Psoas muscle (tissue), 8 donors: ENCODE data around the gene CCDC124. TPM values are rescaled to one million over a fixed set of nuclear protein-coding genes. Genes with fewer than 3 reads are reported as not detected.

ENCODE experiments used
- ATAC-seq, 4 donors: fragments of 200-7000 bp; cut with Tn5 transposase; one replicate each; pipeline ENCODE4 v1.9.1; 2020; ENCODE audit warnings: moderate library complexity in 3 of 4, mild to moderate bottlenecking in 2 of 4
- DNase-seq, 2 donors: peaks; one replicate each; pipeline ENCODE4 v3.0.0-alpha.2; 2020
- H3K27ac ChIP-seq: fragments of 200-600 bp; one replicate; pipeline ENCODE4 v1.8.0; 2022
- H3K27me3 ChIP-seq, 3 donors: fragments of 200-600 bp in 1 of 3; one replicate each; pipeline versions ENCODE4 v1.6.1 to v1.8.0; 2013 to 2022; ENCODE audit warnings: low read length in 2 of 3, mild to moderate bottlenecking in 2 of 3, moderate library complexity in 1 of 3; ENCODE audit not compliant: insufficient read depth in 3 of 3
- H3K36me3 ChIP-seq, 2 donors: fragments of 200-600 bp in 1 of 2; one replicate each; pipeline versions ENCODE4 v1.6.1 to v1.8.0; 2013 to 2022; ENCODE audit warnings: low read depth in 1 of 2, mild to moderate bottlenecking in 1 of 2, moderate library complexity in 1 of 2; ENCODE audit not compliant: insufficient read depth in 1 of 2
- H3K4me1 ChIP-seq: fragments of 200-600 bp; one replicate; pipeline ENCODE4 v1.8.0; 2022
- H3K4me3 ChIP-seq: fragments of 200-600 bp; one replicate; pipeline ENCODE4 v1.8.0; 2022; ENCODE audit warnings: mild to moderate bottlenecking
- H3K9me3 ChIP-seq: fragments of 200-600 bp; one replicate; pipeline ENCODE4 v1.8.0; 2022
- WGBS, 3 donors: extraction: QIAGEN DNeasy Blood & Tissue Kit; methylation state at CpG; one replicate each; pipeline versions ENCODE4 v1.1.6 to v1.1.7; 2013; 5-methylcytosine and 5-hydroxymethylcytosine counted together
- intact Hi-C, 2 donors: fragments of 100-400 bp; cut with DNase I; formaldehyde crosslinking; loops; one replicate each; pipeline versions ENCODE4 v1.11.0 to v1.14.2; 2022
- polyA plus RNA-seq, 3 donors: library from polyadenylated mRNA; stranded (reverse); fragments of 200-250 nt; gene quantifications; one replicate each; pipeline ENCODE4 v1.2.3, GENCODE V29; 2013
- total RNA-seq, 4 donors: library from RNA; stranded (reverse); fragmentation: NEBNext Ultra II Directional in 2 of 4; extraction: Animal tissue kit (Norgen Biotek cat#: 25700) in 2 of 4; gene quantifications; one replicate each; pipeline versions ENCODE4 v1.2.1 to v1.2.4, GENCODE V29; 2021 to 2023
- TF ChIP-seq, protein P1 (sequence below): fragments of 200-600 bp; IDR thresholded peaks from one replicate; pipeline ENCODE4 v1.8.0; 2022; ENCODE audit warnings: antibody characterized with exemption
- donor health status: healthy with polysubstance abuse.
- donor health status: DM: no; HTN: no; CAD: no; lungs with moderate emphysema.
- donor health status: Bipolar disorder and iron deficiency.
- donor health status: healthy.
- donor health status: DM: yes; HTN: yes; CAD: no.
- donor health status: DM: no; HTN: no; CAD: no.
- donor health status: DM: no; HTN: no; CAD: no.
- donor health status: DM: yes; HTN: yes; CAD: no.

The CCDC124 gene
- total and polyA plus RNA-seq, 7 donors, result 92.1 to 266 (median 122) TPM

- Histone ChIP-seq H3K9me3 (no peaks in the 10 kb centered on the region), H3K36me3 (no peaks in the 10 kb centered on the region), H3K27ac (no peak overlapping the region), H3K27me3 (peaks cover 0 to 60% (median 48%) of the 10 kb centered on the region in 3 donors), H3K4me3 (no peak overlapping the region), H3K4me1 (peaks cover 15% of the 10 kb centered on the region)
- intact Hi-C loops, result loop anchor here in 1 of 2 donors (5.0 kb wide), 1 partner anchor 102 kb away; no protein-coding TSS in a partner anchor
- 13 to 18% (median 16%) methylated on average over 11 of the region's 11 CpGs for WGBS, 3 donors
- DNase-seq (no peak), ATAC-seq (no peak)
- TF ChIP-seq, protein P1, sequence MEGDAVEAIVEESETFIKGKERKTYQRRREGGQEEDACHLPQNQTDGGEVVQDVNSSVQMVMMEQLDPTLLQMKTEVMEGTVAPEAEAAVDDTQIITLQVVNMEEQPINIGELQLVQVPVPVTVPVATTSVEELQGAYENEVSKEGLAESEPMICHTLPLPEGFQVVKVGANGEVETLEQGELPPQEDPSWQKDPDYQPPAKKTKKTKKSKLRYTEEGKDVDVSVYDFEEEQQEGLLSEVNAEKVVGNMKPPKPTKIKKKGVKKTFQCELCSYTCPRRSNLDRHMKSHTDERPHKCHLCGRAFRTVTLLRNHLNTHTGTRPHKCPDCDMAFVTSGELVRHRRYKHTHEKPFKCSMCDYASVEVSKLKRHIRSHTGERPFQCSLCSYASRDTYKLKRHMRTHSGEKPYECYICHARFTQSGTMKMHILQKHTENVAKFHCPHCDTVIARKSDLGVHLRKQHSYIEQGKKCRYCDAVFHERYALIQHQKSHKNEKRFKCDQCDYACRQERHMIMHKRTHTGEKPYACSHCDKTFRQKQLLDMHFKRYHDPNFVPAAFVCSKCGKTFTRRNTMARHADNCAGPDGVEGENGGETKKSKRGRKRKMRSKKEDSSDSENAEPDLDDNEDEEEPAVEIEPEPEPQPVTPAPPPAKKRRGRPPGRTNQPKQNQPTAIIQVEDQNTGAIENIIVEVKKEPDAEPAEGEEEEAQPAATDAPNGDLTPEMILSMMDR, result no peak
Measured at GRCh38 chr19:17949956-17950309, 17.1 kb downstream of the CCDC124 start.

DNA sequence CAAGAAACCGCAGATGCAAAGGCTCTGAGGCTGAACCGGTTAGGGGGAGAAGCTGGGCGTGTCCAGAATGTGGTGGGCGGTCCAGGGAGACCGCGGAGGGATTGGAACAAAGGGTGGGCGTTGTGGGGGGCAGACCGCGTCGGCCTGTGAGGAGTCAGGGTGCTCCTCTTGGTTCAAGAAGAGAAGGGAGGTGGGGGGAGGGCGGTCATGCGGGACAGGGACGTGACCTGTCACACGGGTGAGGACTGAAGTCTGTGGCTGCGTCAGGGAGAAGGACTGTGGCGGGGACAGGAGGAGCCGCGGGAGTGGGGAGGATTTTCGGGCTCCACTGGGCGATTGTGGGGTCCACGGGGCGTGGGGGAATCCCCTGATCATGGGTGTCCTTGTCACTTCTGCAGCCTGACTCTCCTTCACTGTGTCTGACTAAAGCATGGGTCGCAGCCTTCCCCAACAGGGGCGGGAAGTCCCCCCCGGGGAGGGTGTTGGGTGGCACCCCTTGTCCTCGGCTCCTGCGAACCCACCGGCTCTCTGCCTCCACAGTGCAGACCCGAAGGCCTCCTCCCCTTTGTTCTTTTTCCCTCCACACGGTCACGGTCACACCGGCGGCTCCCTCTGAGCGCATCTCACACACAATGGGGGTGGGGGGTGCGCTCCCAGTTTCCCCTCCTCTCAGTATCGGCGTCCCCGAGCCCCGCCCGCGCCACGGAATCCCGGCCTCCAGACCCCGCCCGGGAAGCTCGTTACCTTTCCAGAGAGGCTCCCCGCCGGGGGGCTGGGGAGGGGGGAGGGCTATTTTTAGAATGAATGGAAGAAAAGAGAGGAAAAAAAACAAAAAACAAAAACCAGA is 17.7 kb downstream of the CCDC124 start:
- H3K4me3 ChIP-seq, result no peak overlapping the region
- H3K27ac ChIP-seq, result no peak overlapping the region
- TF ChIP-seq, protein P1, result no peak
- ATAC-seq, result no peak
- peaks cover 0 to 60% (median 50%) of the 10 kb centered on the region in 3 donors for H3K27me3 ChIP-seq
- H3K36me3 ChIP-seq, result no peaks in the 10 kb centered on the region
- no peak for DNase-seq
- WGBS, 3 donors, result 1 to 3% (median 2%) methylated on average over 40 to 48 of the region's 48 CpGs
- H3K9me3 ChIP-seq, result no peaks in the 10 kb centered on the region
- H3K4me1 ChIP-seq, result peaks cover 15% of the 10 kb centered on the region
- intact Hi-C loops, result no loop called here

- H3K4me3 ChIP-seq, result no peak overlapping the region
- DNase-seq, result no peak
- peaks cover 15% of the 10 kb centered on the region for H3K4me1 ChIP-seq
- TF ChIP-seq, protein P1, result no peak
- H3K27me3 ChIP-seq, result peaks cover 0 to 68% (median 50%) of the 10 kb centered on the region in 3 donors
- no peaks in the 10 kb centered on the region for H3K36me3 ChIP-seq
- no peaks in the 10 kb centered on the region for H3K9me3 ChIP-seq
- H3K27ac ChIP-seq, result no peak overlapping the region
- 2 to 3% (median 2%) methylated on average over 32 to 33 of the region's 33 CpGs for WGBS, 3 donors
- no peak for ATAC-seq
- intact Hi-C loops, result no loop called here
Measured at GRCh38 chr19:17951157-17951989, 18.6 kb downstream of the CCDC124 start.

- Histone ChIP-seq H3K27me3 (peaks cover 0 to 75% (median 50%) of the 10 kb centered on the region in 3 donors), H3K27ac (no peak overlapping the region), H3K36me3 (no peaks in the 10 kb centered on the region), H3K4me3 (no peak overlapping the region), H3K9me3 (no peaks in the 10 kb centered on the region), H3K4me1 (peaks cover 12% of the 10 kb centered on the region)
- DNase-seq, result no peak
- 0 to 2% (median 1%) methylated on average over 49 to 68 of the region's 68 CpGs for WGBS, 3 donors
- no peak for ATAC-seq
- TF ChIP-seq, protein P1, result no peak
- intact Hi-C loops, result no loop called here
Measured at GRCh38 chr19:17951990-17952976, 19.5 kb downstream of the CCDC124 start.
